NCI-H146 treated with DMSO at 0.1 percent for 48 hours (cell line): ENCODE results near the gene AMPD3.

Experiments used
- DNase-seq: peaks from one replicate; lab custom pipeline; 2025; ENCODE audit not compliant: unreplicated experiment; lab: John Stamatoyannopoulos, UW

Gene AMPD3

GRCh38 chr11:10488121-10488933 lies 33.3 kb downstream of the AMPD3 start:
- no peak for DNase-seq

DNA sequence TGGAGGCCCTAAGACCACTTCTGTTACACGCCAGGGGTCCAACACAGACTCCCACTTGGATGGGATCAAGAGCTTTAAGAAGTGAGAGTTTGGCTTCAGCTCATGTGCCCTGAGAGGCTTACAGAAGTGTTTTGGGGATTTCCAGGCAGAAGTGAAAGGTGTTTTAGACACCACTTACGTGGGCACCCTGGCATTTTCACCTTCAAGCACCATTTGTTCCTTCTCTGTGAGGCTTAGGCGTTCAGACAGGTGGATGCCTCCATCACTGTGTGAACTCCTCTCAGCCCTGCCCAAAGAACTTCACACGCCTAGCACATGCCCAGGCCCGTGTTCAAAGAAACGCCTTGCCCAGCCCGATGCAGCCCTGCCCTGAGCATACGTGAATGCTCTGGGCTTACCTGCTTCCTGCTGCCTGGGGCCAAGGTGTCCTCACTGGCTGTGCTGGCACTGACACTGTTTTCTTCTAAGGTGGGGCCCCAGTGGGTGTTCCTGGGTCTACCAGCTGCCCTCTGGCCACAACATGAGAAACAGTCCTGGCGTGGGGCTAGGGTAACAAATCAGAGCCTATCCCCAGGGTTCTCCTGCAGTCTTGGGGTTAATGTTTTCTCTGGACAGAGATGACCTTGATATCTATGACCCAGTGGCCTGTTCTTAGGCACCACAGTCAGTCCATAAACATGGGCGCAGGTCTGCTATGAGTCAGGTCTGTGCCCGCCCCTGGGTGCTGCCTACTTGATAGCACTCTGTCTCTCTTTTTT lies 34.0 kb downstream of the AMPD3 start:
- DNase-seq = no peak

- no peak for DNase-seq
Observed at GRCh38 chr11:10490032-10490397, 35.0 kb downstream of the AMPD3 start.

DNA sequence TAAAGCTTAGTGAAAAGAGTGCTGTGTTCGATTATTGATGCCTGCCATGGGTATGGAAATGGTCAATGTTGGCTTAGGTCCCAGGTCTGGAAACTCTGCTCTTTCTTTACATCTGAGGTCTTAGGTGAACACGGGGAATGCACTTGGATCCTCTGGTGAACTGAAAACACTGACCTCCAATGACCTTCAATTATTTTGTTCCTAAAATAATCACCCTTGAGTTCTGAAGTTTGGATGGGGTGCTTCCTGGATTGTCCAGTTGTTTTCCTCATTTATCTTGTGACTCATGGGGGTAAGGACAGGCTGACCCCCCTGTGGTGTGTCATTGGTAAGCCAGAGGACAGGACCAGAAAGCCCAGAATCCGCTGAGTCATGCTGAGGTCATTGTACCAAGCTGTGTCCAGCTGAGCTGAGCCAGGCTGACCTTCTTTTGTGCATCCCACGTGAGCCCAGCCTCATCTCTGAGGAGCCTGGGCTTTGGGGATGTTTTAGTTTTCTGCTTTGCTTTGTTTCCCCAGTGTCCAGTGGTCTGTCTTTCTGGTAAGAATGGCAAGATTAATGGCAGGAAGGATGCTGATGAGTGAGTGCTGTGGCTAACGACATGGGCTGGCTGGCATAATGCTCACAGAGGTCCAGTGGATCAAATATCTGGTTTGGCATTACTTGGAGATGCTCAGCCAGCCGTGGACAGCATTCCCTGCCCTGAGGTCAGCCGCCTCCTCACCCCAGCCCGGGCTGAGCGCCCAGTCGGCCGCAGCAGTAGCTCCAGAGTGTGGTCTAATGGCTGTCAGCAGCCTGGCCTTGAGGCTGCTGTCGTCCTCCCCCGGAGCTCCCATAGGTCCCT lies 35.6 kb downstream of the AMPD3 start:
- DNase-seq = no peak

DNA sequence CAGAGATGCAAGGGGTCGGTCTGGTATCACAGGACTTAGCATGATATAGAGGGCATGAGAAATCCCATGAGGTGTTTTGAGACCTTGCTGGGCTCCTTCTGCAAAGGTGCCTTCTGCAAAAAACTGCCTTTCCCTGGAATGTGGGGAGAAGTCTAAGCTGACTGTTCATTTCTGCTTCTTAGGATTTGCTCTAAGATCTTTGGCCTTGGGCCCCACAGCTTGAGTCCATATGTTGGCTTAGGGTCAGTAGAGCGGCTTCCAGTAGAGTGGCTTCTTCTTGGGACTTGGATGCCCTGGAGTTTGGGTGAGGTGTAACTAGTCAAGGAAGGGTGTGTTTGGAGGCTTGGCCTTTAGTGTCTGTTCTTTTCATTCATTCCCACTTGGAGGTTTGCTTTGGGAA lies 37.0 kb downstream of the AMPD3 start:
- no peak for DNase-seq

DNA sequence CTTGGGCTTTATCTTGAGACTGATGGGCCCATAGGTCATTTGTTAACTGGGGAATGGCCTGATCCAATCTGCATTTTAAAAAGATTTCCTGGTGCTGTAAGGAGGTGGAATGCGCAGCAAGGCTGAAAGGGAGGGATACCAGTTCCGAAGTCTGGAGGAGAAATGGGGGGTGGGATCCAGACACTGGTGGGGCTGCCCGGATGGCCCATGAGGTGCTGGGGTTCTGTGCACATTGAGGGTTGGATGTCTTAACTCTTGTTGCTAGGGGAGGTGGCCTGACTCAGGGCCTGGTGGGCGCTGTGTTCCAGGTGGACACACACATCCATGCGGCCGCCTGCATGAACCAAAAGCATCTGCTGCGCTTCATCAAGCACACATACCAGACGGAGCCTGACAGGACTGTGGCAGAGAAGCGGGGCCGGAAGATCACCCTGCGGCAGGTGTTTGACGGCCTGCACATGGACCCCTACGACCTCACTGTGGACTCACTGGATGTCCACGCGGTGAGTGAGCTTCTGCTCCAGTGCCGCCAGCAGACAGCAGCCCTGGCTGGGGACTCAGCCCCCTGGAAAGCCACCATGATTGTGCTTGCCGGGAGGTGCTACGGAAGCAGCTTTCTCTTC lies 38.1 kb downstream of the AMPD3 start:
- DNase-seq = no peak

DNA sequence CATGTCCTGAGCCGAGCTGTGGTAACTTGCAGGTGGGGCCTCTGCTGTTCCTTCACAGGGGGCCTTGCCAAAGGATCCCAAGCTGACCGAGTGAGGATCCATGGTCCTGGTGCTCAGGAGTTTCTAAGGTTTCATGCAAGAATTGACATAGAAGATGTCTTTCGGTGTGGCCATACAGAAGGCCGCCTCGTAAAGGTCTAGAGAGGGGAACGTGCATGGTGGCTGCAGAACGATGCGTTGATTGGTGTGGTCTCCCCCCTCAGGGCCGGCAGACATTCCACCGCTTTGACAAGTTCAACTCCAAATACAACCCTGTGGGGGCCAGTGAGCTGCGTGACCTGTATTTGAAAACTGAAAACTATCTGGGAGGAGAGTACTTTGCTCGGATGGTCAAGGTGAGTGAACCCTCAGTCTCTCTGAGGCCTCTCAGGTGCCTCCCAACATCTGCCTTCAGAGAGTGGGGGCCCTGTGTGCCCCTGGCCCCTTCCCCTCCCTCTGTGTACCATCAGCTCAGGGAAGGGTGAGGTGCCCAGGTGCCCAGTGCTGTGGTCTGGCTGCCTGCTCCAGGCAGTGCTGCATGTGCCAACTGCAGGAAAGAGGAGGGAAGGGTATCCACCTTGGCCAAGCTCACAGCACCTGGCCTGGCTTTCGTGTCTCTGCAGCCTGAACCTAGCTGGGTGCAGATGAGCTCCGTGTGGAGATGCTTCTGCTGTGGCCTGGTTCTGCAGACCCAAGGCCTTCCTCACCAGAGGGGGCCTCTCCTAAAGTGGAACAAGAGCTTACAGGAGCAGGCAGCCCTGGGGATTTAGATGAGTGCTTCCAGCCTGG lies 39.8 kb downstream of the AMPD3 start:
- DNase-seq = no peak

DNA sequence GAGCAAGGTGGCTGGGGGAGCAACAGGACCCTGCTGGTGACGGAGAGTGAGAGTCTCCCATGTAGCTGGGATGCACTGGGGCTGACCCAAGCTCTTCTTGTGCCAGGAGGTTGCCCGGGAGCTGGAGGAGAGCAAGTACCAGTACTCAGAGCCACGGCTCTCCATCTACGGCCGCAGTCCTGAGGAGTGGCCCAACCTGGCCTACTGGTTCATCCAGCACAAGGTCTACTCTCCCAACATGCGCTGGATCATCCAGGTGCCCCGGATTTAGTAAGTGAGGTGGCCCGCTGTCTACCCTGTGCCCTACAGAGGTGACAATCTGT lies 40.4 kb downstream of the AMPD3 start:
- DNase-seq = no peak

GRCh38 chr11:10496296-10496936 lies 41.4 kb downstream of the AMPD3 start:
- DNase-seq = no peak

- no peak for DNase-seq
Observed at GRCh38 chr11:10497371-10498021, 42.4 kb downstream of the AMPD3 start.

GRCh38 chr11:10498022-10498400 lies 42.9 kb downstream of the AMPD3 start:
- DNase-seq = no peak

DNA sequence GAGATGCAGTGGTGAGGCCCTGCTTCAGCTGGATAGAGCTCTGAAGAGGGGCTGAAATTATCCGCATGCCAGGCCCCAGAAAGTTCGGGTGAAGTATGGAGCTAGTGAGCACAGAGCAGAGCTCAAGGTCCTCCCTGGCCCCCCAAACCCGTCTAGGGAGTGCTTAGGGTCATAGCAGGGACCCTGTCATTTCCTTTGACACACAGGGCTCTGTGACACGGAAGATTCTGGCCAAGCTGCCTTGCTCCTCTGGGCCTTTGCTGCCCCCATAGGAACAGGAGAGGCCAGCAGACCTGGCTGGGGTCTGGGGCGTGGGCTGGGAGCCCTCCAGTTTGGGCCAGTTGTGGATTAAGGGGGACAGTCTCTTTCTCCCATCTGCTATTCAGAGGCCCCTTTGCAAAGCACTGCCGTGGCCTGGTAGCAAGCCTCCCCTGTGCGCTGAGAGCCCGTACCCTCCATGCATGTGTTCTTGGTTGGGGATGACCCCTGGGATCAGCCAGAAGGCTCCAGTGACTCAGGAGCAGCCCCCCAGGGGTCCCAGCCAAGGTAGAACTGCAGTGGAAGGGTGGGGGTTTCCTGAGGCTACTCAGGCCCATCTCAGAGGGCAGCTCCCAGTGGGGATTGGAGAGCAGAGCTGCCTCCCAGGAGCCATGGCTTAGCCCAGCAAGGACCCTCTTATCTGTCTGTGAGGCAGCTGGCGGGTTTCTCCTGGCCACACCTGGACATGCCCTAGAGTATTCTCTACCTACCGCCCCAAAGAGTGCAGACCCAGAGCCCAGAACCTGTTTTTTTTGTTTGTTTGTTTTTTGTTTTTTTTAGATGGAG lies 43.6 kb downstream of the AMPD3 start:
- no peak for DNase-seq

DNA sequence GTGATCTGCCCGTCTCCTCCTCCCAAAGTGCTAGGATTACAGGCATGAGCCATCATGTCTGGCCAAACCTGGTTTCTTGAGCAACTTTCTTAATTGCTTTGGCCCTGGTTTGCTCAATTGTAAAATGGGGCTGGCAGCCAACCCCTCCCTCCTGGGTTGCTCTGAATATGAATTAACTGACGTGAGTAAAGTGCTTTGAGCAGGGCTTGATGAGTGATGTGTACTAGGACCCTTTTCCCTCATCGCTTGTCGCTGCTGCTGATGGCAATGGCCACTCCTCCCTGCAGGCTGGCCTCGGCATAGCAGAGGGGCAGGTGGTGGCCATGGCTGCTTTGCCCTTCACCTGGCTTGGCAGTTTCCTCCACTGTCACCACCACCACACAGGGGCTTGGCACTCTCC lies 44.4 kb downstream of the AMPD3 start:
- DNase-seq = no peak

DNA sequence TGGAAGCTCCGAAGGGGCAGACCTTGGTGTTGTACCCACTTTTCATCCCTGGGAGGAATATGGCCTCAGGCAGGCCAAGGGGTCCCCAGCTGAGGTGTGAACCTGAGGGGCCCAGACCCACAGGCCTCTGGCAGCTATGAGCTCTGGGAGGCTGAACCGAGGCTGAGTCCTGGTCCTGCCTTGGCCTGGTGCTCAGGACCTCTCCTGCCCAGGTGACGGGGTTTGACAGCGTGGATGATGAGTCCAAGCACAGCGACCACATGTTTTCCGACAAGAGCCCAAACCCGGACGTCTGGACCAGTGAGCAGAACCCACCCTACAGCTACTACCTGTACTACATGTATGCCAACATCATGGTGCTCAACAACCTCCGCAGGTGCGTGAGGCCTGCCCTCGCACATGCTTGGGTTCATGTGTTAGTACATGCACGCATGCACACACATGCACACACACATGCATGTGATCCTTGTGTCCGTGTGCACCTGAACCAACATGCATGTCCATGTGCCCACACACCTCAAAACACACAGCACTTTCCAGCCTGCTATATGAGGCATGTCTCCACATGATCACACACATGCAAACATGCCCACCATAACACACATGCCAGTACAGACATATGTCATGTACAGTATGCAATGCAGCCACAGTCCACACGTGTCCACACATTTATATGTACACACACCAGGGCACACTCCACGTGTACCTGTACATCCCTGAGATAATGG lies 45.0 kb downstream of the AMPD3 start:
- DNase-seq = no peak

GRCh38 chr11:10500757-10501684 lies 46.0 kb downstream of the AMPD3 start:
- no peak for DNase-seq

- no peak for DNase-seq
Observed at GRCh38 chr11:10502065-10502680, 47.1 kb downstream of the AMPD3 start.
